HAP-1 (cell line): ENCODE measurements around the gene RABAC1.
A peak's percentile ranks its signal among the peaks of the same experiment; 100 is the strongest.

Source experiments
- DNase-seq, 2 experiments: peaks; one replicate each; pipeline ENCODE4 v3.0.0-alpha.2; 2016 to 2020; ENCODE audit warnings: low spot score in 2 of 2
- H3K27me3 ChIP-seq: fragments of 250-450 bp; sonication (Bioruptor Pico); 2 replicates; pipeline ENCODE4 v1.5.1; 2020; ENCODE audit warnings: low read depth, mild to moderate bottlenecking, moderate library complexity
- H3K36me3 ChIP-seq: fragments of 250-450 bp; sonication (Bioruptor Pico); replicated peaks from 2 replicates; pipeline ENCODE4 v1.5.1; 2020; ENCODE audit warnings: mild to moderate bottlenecking
- H3K4me1 ChIP-seq: fragments of 250-450 bp; sonication (Bioruptor Pico); 2 replicates; pipeline ENCODE4 v1.5.1; 2020; ENCODE audit warnings: mild to moderate bottlenecking
- H3K4me3 ChIP-seq: fragments of 250-450 bp; sonication (Bioruptor Pico); 2 replicates; pipeline ENCODE4 v1.5.1; 2020; ENCODE audit warnings: mild to moderate bottlenecking, moderate library complexity
- H3K9me3 ChIP-seq: fragments of 250-450 bp; sonication (Bioruptor Pico); 2 replicates; pipeline ENCODE4 v1.5.1; 2020; ENCODE audit warnings: mild to moderate bottlenecking, moderate library complexity
- in situ Hi-C: fragments of 300-500 bp; cut with MboI; formaldehyde crosslinking; loops from 3 replicates; pipeline ENCODE4 v1.14.3; 2020; ENCODE audit warnings: low sequenced_read_pairs, inconsistent platforms, mixed read lengths

The RABAC1 gene

GRCh38 chr19:41934849-41935374 lies 24.2 kb downstream of the RABAC1 start:
- Histone ChIP-seq H3K4me3 (no peak overlapping the region), H3K36me3 (no peaks in the 10 kb centered on the region), H3K27me3 (peaks cover 39% of the 10 kb centered on the region), H3K9me3 (no peaks in the 10 kb centered on the region), H3K4me1 (no peaks in the 10 kb centered on the region)
- DNase-seq, result peak; percentile 56 to 88
- in situ Hi-C loops, result no loop called here

- in situ Hi-C loops, result no loop called here
- Histone ChIP-seq H3K27me3 (peaks cover 46% of the 10 kb centered on the region), H3K9me3 (no peaks in the 10 kb centered on the region), H3K4me3 (no peak overlapping the region), H3K4me1 (no peaks in the 10 kb centered on the region), H3K36me3 (no peaks in the 10 kb centered on the region)
- DNase-seq, result no peak
Measured at GRCh38 chr19:41933693-41934426, 25.3 kb downstream of the RABAC1 start.

GRCh38 chr19:41932720-41933332 lies 26.3 kb downstream of the RABAC1 start:
- Histone ChIP-seq H3K4me3 (no peak overlapping the region), H3K9me3 (no peaks in the 10 kb centered on the region), H3K4me1 (no peaks in the 10 kb centered on the region), H3K36me3 (no peaks in the 10 kb centered on the region), H3K27me3 (peaks cover 49% of the 10 kb centered on the region)
- in situ Hi-C loops, result no loop called here
- no peak for DNase-seq

GRCh38 chr19:41932259-41932719 lies 26.8 kb downstream of the RABAC1 start:
- no peak overlapping the region for H3K4me3 ChIP-seq
- in situ Hi-C loops, result no loop called here
- H3K4me1 ChIP-seq, result no peaks in the 10 kb centered on the region
- no peak for DNase-seq
- no peaks in the 10 kb centered on the region for H3K9me3 ChIP-seq
- H3K36me3 ChIP-seq, result no peaks in the 10 kb centered on the region
- peaks cover 47% of the 10 kb centered on the region for H3K27me3 ChIP-seq

- Histone ChIP-seq H3K36me3 (no peaks in the 10 kb centered on the region), H3K4me3 (no peak overlapping the region), H3K4me1 (no peaks in the 10 kb centered on the region), H3K9me3 (no peaks in the 10 kb centered on the region), H3K27me3 (peaks cover 35% of the 10 kb centered on the region)
- DNase-seq, result no peak
- in situ Hi-C loops, result no loop called here
Measured at GRCh38 chr19:41930926-41931592, 28.1 kb downstream of the RABAC1 start.

GRCh38 chr19:41930322-41930722 lies 28.8 kb downstream of the RABAC1 start:
- Histone ChIP-seq H3K27me3 (peaks cover 30% of the 10 kb centered on the region), H3K9me3 (no peaks in the 10 kb centered on the region), H3K36me3 (no peaks in the 10 kb centered on the region), H3K4me3 (no peak overlapping the region), H3K4me1 (no peaks in the 10 kb centered on the region)
- in situ Hi-C loops, result no loop called here
- DNase-seq, result no peak

GRCh38 chr19:41929536-41930071 lies 29.5 kb downstream of the RABAC1 start:
- in situ Hi-C loops, result no loop called here
- no peak for DNase-seq

GRCh38 chr19:41928754-41929535 lies 30.2 kb downstream of the RABAC1 start:
- H3K4me3 ChIP-seq, result peak overlapping the region; percentile 32
- H3K9me3 ChIP-seq, result no peaks in the 10 kb centered on the region
- H3K36me3 ChIP-seq, result no peaks in the 10 kb centered on the region
- no peaks in the 10 kb centered on the region for H3K4me1 ChIP-seq
- H3K27me3 ChIP-seq, result peaks cover 25% of the 10 kb centered on the region; the same call in 1 of the 2 replicates
- no peak for DNase-seq
- in situ Hi-C loops, result no loop called here

More at GRCh38 chr19:41929536-41930071, 29.5 kb downstream of the RABAC1 start:
- peaks cover 25% of the 10 kb centered on the region; the same call in 1 of the 2 replicates for H3K27me3 ChIP-seq
- H3K36me3 ChIP-seq, result no peaks in the 10 kb centered on the region
- no peaks in the 10 kb centered on the region for H3K9me3 ChIP-seq
- H3K4me3 ChIP-seq, result no peak overlapping the region
- no peaks in the 10 kb centered on the region for H3K4me1 ChIP-seq

- H3K4me3 ChIP-seq, result peak within 1 kb of the TSS; percentile 32
- DNase-seq, result peak; percentile 41 to 63
- in situ Hi-C loops, result no loop called here
- H3K27me3 ChIP-seq, result peaks cover 21% of the 10 kb centered on the region; the same call in 1 of the 2 replicates
- no peaks in the 10 kb centered on the region for H3K4me1 ChIP-seq
- H3K36me3 ChIP-seq, result no peaks in the 10 kb centered on the region
- no peaks in the 10 kb centered on the region for H3K9me3 ChIP-seq
Measured at GRCh38 chr19:41928221-41928683, 30.9 kb downstream of the RABAC1 start, which contains the start of gene ERFL. Gene ERFL (minus strand): TSS chr19:41928449. CDS start chr19:41912919, 15,530 bp downstream.

- Histone ChIP-seq H3K9me3 (no peaks in the 10 kb centered on the region), H3K4me3 (peak overlapping the region; percentile 32), H3K27me3 (peaks cover 16% of the 10 kb centered on the region; the same call in 1 of the 2 replicates), H3K4me1 (no peaks in the 10 kb centered on the region), H3K36me3 (no peaks in the 10 kb centered on the region)
- peak in 1 of 2 experiments; percentile 48 for DNase-seq
- in situ Hi-C loops, result no loop called here
Measured at GRCh38 chr19:41927497-41928192, 31.5 kb downstream of the RABAC1 start.

GRCh38 chr19:41926763-41927496 lies 32.2 kb downstream of the RABAC1 start:
- H3K4me3 ChIP-seq, result no peak overlapping the region
- H3K9me3 ChIP-seq, result no peaks in the 10 kb centered on the region
- peaks cover 10% of the 10 kb centered on the region; the same call in 1 of the 2 replicates for H3K27me3 ChIP-seq
- in situ Hi-C loops, result no loop called here
- DNase-seq, result no peak
- H3K4me1 ChIP-seq, result no peaks in the 10 kb centered on the region
- no peaks in the 10 kb centered on the region for H3K36me3 ChIP-seq
